ENCODE data around the gene KCNMB4. TPM values are rescaled to one million over a fixed set of nuclear protein-coding genes. Genes with fewer than 3 reads are reported as not detected.

KCNMB4 gene
- total RNA-seq, 1 experiment from 2014 or later, result 0.23 TPM

DNA sequence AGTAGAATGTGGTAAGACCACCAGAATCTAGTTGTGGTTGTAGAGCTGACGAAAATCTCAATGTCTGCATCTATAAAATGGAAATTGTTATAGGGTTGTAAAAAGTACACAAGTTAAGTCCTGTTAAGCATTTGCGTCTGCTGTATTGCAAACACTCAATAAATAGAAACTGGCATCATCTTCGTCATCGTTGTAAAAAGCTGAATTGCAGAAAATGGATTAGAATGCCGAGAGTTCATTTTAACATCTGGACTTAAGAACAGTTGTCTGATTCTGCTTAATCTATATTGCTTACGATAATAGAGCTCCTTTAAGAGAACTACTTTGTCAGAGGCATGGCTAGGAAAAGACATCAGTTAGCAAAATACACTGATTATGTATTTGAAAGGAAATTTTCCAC lies 33.2 kb downstream of the KCNMB4 start:
- Mint-ChIP-seq H3K4me3 (ENCODE audit: unreplicated experiment) (no peak overlapping the region), H3K27ac (ENCODE audit: unreplicated experiment) (no peak overlapping the region), H3K4me1 (ENCODE audit: low read depth, unreplicated experiment) (peaks cover 6% of the 10 kb centered on the region), H3K9me3 (ENCODE audit: unreplicated experiment) (no peaks in the 10 kb centered on the region), H3K27me3 (ENCODE audit: insufficient read depth, unreplicated experiment) (peaks cover 3% of the 10 kb centered on the region), H3K36me3 (ENCODE audit: insufficient read depth, unreplicated experiment) (no peaks in the 10 kb centered on the region)
- Histone ChIP-seq H3K27me3 (replicated peaks; ENCODE audit: control insufficient read depth, insufficient read depth, low read length) (no peaks in the 10 kb centered on the region), H3K36me3 (ENCODE audit: control insufficient read depth, insufficient read depth, low read length) (no peaks in the 10 kb centered on the region), H3K9me3 (no peaks in the 10 kb centered on the region), H3K4me3 (ENCODE audit: low read depth, low read length) (no peak overlapping the region), H3K4me1 (no peaks in the 10 kb centered on the region)
- no peak for TF ChIP-seq CTCF (IDR thresholded peaks at IDR 0.05; ENCODE audit: insufficient read depth in 1 of 2, low read depth in 1 of 2, low read length in 1 of 2, severe bottlenecking in 1 of 2, unreplicated experiment in 1 of 2)
- intact Hi-C loops (cut with micrococcal nuclease; ENCODE audit: unreplicated experiment), result no loop called here
- ChIA-PET CTCF (no interaction called here), POLR2A (no interaction called here)
- DNase-seq, result no peak
- BruUV-seq (replicated peaks), result no TSS peak

DNA sequence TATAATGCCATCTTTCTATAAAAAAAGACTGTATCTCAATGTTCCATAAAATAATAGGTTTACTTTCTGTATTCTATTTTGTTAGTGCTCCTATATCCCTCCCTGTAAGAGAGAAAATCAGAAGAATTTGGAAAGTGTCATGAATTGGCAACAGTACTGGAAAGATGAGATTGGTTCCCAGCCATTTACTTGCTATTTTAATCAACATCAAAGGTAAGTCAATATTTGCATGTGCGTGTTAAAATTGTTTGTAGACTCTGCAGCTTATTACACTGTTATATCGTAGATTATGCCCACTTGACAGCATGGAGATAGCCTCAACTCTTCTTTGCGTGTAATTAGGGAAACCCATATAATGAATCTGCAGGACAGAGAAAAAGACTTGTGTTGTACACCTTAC lies 34.0 kb downstream of the KCNMB4 start:
- POLR2A ChIA-PET, result no interaction called here
- TF ChIP-seq CTCF (IDR thresholded peaks at IDR 0.05; ENCODE audit: insufficient read depth in 1 of 2, low read depth in 1 of 2, low read length in 1 of 2, severe bottlenecking in 1 of 2, unreplicated experiment in 1 of 2), result no peak

GRCh38 chr12:70402597-70402996 lies 36.5 kb downstream of the KCNMB4 start:
- intact Hi-C loops (cut with micrococcal nuclease; ENCODE audit: unreplicated experiment), result loop anchor here (1.0 kb wide), 1 partner anchor 175 kb away; no protein-coding TSS in a partner anchor
- no peak for DNase-seq
- Histone ChIP-seq H3K27me3 (replicated peaks; ENCODE audit: control insufficient read depth, insufficient read depth, low read length) (no peaks in the 10 kb centered on the region), H3K4me3 (ENCODE audit: low read depth, low read length) (no peak overlapping the region), H3K36me3 (ENCODE audit: control insufficient read depth, insufficient read depth, low read length) (no peaks in the 10 kb centered on the region), H3K9me3 (no peaks in the 10 kb centered on the region), H3K4me1 (no peaks in the 10 kb centered on the region)
- no TSS peak for BruUV-seq (replicated peaks)
- POLR2A ChIA-PET, result interaction anchor here (0.5 kb wide), 1 partner anchor 1256 kb away, joined by 4 read pairs; no protein-coding TSS in a partner anchor
- Mint-ChIP-seq H3K4me3 (ENCODE audit: unreplicated experiment) (no peak overlapping the region), H3K36me3 (ENCODE audit: insufficient read depth, unreplicated experiment) (no peaks in the 10 kb centered on the region), H3K27ac (ENCODE audit: unreplicated experiment) (no peak overlapping the region), H3K27me3 (ENCODE audit: insufficient read depth, unreplicated experiment) (peaks cover 5% of the 10 kb centered on the region), H3K9me3 (ENCODE audit: unreplicated experiment) (no peaks in the 10 kb centered on the region), H3K4me1 (ENCODE audit: low read depth, unreplicated experiment) (peaks cover 6% of the 10 kb centered on the region)
- CTCF ChIA-PET, result interaction anchor here (0.6 to 1.0 kb wide), 2 partner anchors 88 to 174 kb away, joined by 3 to 9 read pairs; no protein-coding TSS in a partner anchor
- no peak for TF ChIP-seq CTCF (IDR thresholded peaks at IDR 0.05; ENCODE audit: insufficient read depth in 1 of 2, low read depth in 1 of 2, low read length in 1 of 2, severe bottlenecking in 1 of 2, unreplicated experiment in 1 of 2)

More for the DNA sequence above, 34.0 kb downstream of the KCNMB4 start:
- Mint-ChIP-seq H3K4me1 (ENCODE audit: low read depth, unreplicated experiment) (peaks cover 6% of the 10 kb centered on the region), H3K27ac (ENCODE audit: unreplicated experiment) (no peak overlapping the region), H3K27me3 (ENCODE audit: insufficient read depth, unreplicated experiment) (peaks cover 5% of the 10 kb centered on the region), H3K36me3 (ENCODE audit: insufficient read depth, unreplicated experiment) (no peaks in the 10 kb centered on the region), H3K4me3 (ENCODE audit: unreplicated experiment) (no peak overlapping the region), H3K9me3 (ENCODE audit: unreplicated experiment) (no peaks in the 10 kb centered on the region)
- no TSS peak for BruUV-seq (replicated peaks)
- Histone ChIP-seq H3K36me3 (ENCODE audit: control insufficient read depth, insufficient read depth, low read length) (no peaks in the 10 kb centered on the region), H3K9me3 (no peaks in the 10 kb centered on the region), H3K27me3 (replicated peaks; ENCODE audit: control insufficient read depth, insufficient read depth, low read length) (no peaks in the 10 kb centered on the region), H3K4me1 (no peaks in the 10 kb centered on the region), H3K4me3 (ENCODE audit: low read depth, low read length) (no peak overlapping the region)
- CTCF ChIA-PET, result no interaction called here
- no peak for DNase-seq
- intact Hi-C loops (cut with micrococcal nuclease; ENCODE audit: unreplicated experiment), result no loop called here
